SK-N-SH (cell line): Measurements from ENCODE around the gene MTNR1A. TPM values are rescaled to one million over a fixed set of nuclear protein-coding genes. Genes with fewer than 3 reads are reported as not detected.

Experiments used
- CTCF ChIA-PET: fragments of 300-600, 350-600 bp; formaldehyde crosslinking; extraction: SDS; loops from one replicate; lab custom pipeline; 2021; lab: Yijun Ruan, JAX
- POLR2A ChIA-PET: fragments of 350-600 bp; sonication (Branson Sonifier 250); formaldehyde crosslinking; extraction: SDS; loops from one replicate; lab custom pipeline; 2020; ENCODE audit warnings: antibody characterized with exemption, inconsistent platforms; lab: Yijun Ruan, JAX
- DNase-seq: peaks from one replicate; pipeline ENCODE4 v3.0.0; 2012
- H2AFZ ChIP-seq: fragments of 200-600 bp; sonication (generic); 2 replicates; pipeline ENCODE4 v1.8.1; 2016; ENCODE audit warnings: antibody characterized with exemption, mild to moderate bottlenecking, low read depth
- H3F3A ChIP-seq: fragments of 200-600 bp; sonication (generic); replicated peaks from 2 replicates; pipeline ENCODE3; 2016; ENCODE audit warnings: antibody characterized with exemption, mild to moderate bottlenecking; ENCODE audit not compliant: insufficient read depth
- H3K27ac ChIP-seq, 2 experiments: fragments of 200-500 bp in 1 of 2; fragments of 200-600 bp in 1 of 2; sonication (Bioruptor generic) in 1 of 2; sonication (generic), shearing (Covaris generic) in 1 of 2; 2 replicates each; pipeline versions ENCODE4 v1.5.1 to v1.6.1; 2014 to 2016; ENCODE audit warnings: low read depth in 2 of 2, inconsistent platforms in 1 of 2, low read length in 1 of 2, mild to moderate bottlenecking in 1 of 2, mixed read lengths in 1 of 2
- H3K27me3 ChIP-seq: fragments of 200-600 bp; sonication (generic), shearing (Covaris generic); 2 replicates; pipeline ENCODE4 v1.6.1; 2016; ENCODE audit warnings: mixed run types; ENCODE audit not compliant: insufficient read depth
- H3K36me3 ChIP-seq, 2 experiments: fragments of 200-500 bp in 1 of 2; fragments of 200-600 bp in 1 of 2; sonication (Bioruptor generic) in 1 of 2; sonication (generic) in 1 of 2; replicated peaks in 1 of 2; 2 replicates each; pipeline versions ENCODE3 to v1.5.1; 2014 to 2016; ENCODE audit warnings: low read length in 1 of 2, mild to moderate bottlenecking in 1 of 2; ENCODE audit not compliant: insufficient read depth in 2 of 2, control insufficient read depth in 1 of 2
- H3K4me1 ChIP-seq, 2 experiments: fragments of 200-500 bp in 1 of 2; fragments of 200-600 bp in 1 of 2; sonication (Bioruptor generic) in 1 of 2; sonication (generic), shearing (Covaris generic) in 1 of 2; 2 replicates each; pipeline versions ENCODE4 v1.5.1 to v1.6.1; 2014 to 2016; ENCODE audit warnings: low read depth in 1 of 2, low read length in 1 of 2, mixed run types in 1 of 2; ENCODE audit not compliant: insufficient read depth in 2 of 2, control insufficient read depth in 1 of 2
- H3K4me2 ChIP-seq: fragments of 200-600 bp; sonication (generic), shearing (Covaris generic); 2 replicates; pipeline ENCODE4 v1.6.1; 2017; ENCODE audit warnings: mixed run types
- H3K4me3 ChIP-seq, 2 experiments: fragments of 200-500 bp in 1 of 2; fragments of 200-600 bp in 1 of 2; sonication (Bioruptor generic) in 1 of 2; sonication (generic), shearing (Covaris generic) in 1 of 2; 2 replicates each; pipeline versions ENCODE4 v1.5.1 to v1.8.1; 2014 to 2016; ENCODE audit warnings: low read depth in 2 of 2, inconsistent platforms in 1 of 2, low read length in 1 of 2, mild to moderate bottlenecking in 1 of 2, mixed read lengths in 1 of 2, moderate library complexity in 1 of 2
- H3K79me2 ChIP-seq: fragments of 200-600 bp; sonication (generic); 2 replicates; pipeline ENCODE4 v1.8.1; 2017; ENCODE audit warnings: mild to moderate bottlenecking; ENCODE audit not compliant: insufficient read depth
- H3K9ac ChIP-seq: fragments of 200-600 bp; sonication (generic); 2 replicates; pipeline ENCODE4 v1.6.1; 2017; ENCODE audit warnings: mixed run types
- H3K9me2 ChIP-seq: fragments of 200-600 bp; sonication (generic); 2 replicates; pipeline ENCODE4 v1.6.1; 2017; ENCODE audit warnings: mixed run types
- H3K9me3 ChIP-seq: fragments of 200-600 bp; sonication (generic); 2 replicates; pipeline ENCODE4 v1.6.1; 2017; ENCODE audit warnings: mixed run types, mild to moderate bottlenecking, moderate library complexity
- H4K20me1 ChIP-seq: fragments of 200-600 bp; sonication (generic); 2 replicates; pipeline ENCODE4 v1.6.1; 2017; ENCODE audit warnings: mild to moderate bottlenecking, mixed run types; ENCODE audit not compliant: insufficient read depth
- CTCF ChIP-seq: fragments of 200-600 bp; sonication (generic); IDR thresholded peaks from 2 replicates; pipeline ENCODE4 v1.6.1; 2017; ENCODE audit warnings: antibody characterized with exemption, mild to moderate bottlenecking, moderate library complexity
- ELF1 ChIP-seq: IDR thresholded peaks from 2 replicates; pipeline ENCODE4 v1.4.0; 2012
- JUND ChIP-seq: IDR thresholded peaks from 2 replicates; pipeline ENCODE4 v1.4.0; 2012
- MAX ChIP-seq: IDR thresholded peaks from 2 replicates; pipeline ENCODE4 v1.4.0; 2012; ENCODE audit warnings: low read depth
- RAD21 ChIP-seq: IDR thresholded peaks from 2 replicates; pipeline ENCODE4 v1.6.1; 2012; ENCODE audit warnings: mild to moderate bottlenecking, low read length
- RCOR1 ChIP-seq: fragments of 150-350 bp; IDR thresholded peaks from 2 replicates; pipeline ENCODE4 v1.6.1; 2017; ENCODE audit warnings: antibody characterized with exemption, low read length
- REST ChIP-seq: IDR thresholded peaks from 2 replicates; pipeline ENCODE4 v1.6.1; 2012; ENCODE audit warnings: mild to moderate bottlenecking, low read depth, low read length, moderate library complexity
- RFX5 ChIP-seq: IDR thresholded peaks from 2 replicates; pipeline ENCODE4 v1.6.1; 2012; ENCODE audit warnings: mild to moderate bottlenecking, improper control_type of control experiment, low read length
- SMC3 ChIP-seq: IDR thresholded peaks from 2 replicates; pipeline ENCODE4 v1.6.1; 2012; ENCODE audit warnings: low read depth, low read length, improper control_type of control experiment
- TCF12 ChIP-seq: IDR thresholded peaks from 2 replicates; pipeline ENCODE4 v1.4.0; 2012
- TEAD4 ChIP-seq: IDR thresholded peaks from 2 replicates; pipeline ENCODE4 v1.4.0; 2012; ENCODE audit warnings: mild to moderate bottlenecking, borderline replicate concordance; ENCODE audit not compliant: insufficient read depth
- USF2 ChIP-seq: fragments of 150-350 bp; IDR thresholded peaks from 2 replicates; pipeline ENCODE4 v1.6.1; 2017; ENCODE audit warnings: antibody characterized with exemption, low read length, low read depth, borderline replicate concordance
- YY1 ChIP-seq: IDR thresholded peaks from 2 replicates; pipeline ENCODE4 v1.4.0; 2012; ENCODE audit warnings: low read depth, mild to moderate bottlenecking
- WGBS: methylation state at CpG from one replicate; pipeline ENCODE4 v1.1.6; 2017; ENCODE audit warnings: low lambda C conversion rate; 5-methylcytosine and 5-hydroxymethylcytosine counted together
- polyA plus RNA-seq, 3 experiments: library from polyadenylated mRNA; depleted of rRNA; stranded (reverse); fragments of >200 nt; gene quantifications; 2 replicates each; pipeline ENCODE4 v1.2.3, GENCODE V29; 2012

MTNR1A gene
- polyA plus RNA-seq, 1 of the 3 experiments (the other 2 are of a cell fraction) = not detected

DNA sequence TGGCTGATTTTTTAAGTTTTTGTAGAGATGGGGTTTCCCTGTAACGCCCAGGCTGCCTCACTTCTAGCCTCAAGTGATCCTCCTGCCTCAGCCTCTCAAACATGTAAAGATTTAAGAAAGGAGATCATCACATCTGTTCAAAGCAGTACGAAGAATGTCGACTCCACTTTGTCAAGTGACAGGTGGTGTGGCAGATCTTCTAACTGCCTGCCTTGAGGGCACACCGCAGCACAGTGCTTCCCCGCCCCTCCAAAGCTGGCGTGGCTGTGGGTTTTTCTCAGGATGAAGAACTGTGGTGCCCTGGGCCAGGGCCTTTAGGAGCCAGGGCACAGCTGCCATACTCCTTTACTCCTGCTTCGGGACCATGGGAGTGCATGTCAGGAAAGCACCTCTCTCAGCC, 43.3 kb upstream of the MTNR1A start:
- H3K4me1 ChIP-seq = no peaks in the 10 kb centered on the region
- no peak for TF ChIP-seq RFX5
- TF ChIP-seq YY1 = no peak
- no peak for TF ChIP-seq JUND
- no peak for TF ChIP-seq ELF1
- TF ChIP-seq TEAD4 = no peak
- TF ChIP-seq TCF12 = no peak
- no peak for TF ChIP-seq RCOR1
- no peak for TF ChIP-seq CTCF
- TF ChIP-seq SMC3 = no peak
- no peak for TF ChIP-seq USF2
- no peak for TF ChIP-seq MAX
- no peak for TF ChIP-seq RAD21
- TF ChIP-seq REST = no peak
- H3K36me3 ChIP-seq = peaks cover 19 to 20% of the 10 kb centered on the region in 2 experiments
- no peaks in the 10 kb centered on the region for H3K79me2 ChIP-seq
- DNase-seq = no peak
- H3K4me3 ChIP-seq = no peak overlapping the region
- H3K4me2 ChIP-seq = no peak overlapping the region
- H2AFZ ChIP-seq = no peak overlapping the region
- no peak overlapping the region for H3K27ac ChIP-seq
- 36% methylated on average over 6 of the region's 7 CpGs for WGBS
- peaks cover 6% of the 10 kb centered on the region; the same call in 1 of the 2 replicates for H3K27me3 ChIP-seq
- H3K9me2 ChIP-seq = no peaks in the 10 kb centered on the region
- no peaks in the 10 kb centered on the region for H4K20me1 ChIP-seq
- POLR2A ChIA-PET = no interaction called here
- no peaks in the 10 kb centered on the region for H3F3A ChIP-seq
- no peak overlapping the region for H3K9ac ChIP-seq
- H3K9me3 ChIP-seq = no peaks in the 10 kb centered on the region
- CTCF ChIA-PET = interaction anchor here (1.0 kb wide), 1 partner anchor 12 kb away, joined by 3 read pairs; no protein-coding TSS in a partner anchor
